Common myeloid progenitor, CD34-positive (primary cell): ENCODE measurements around the gene ZNF165.
A peak's percentile ranks its signal among the peaks of the same experiment; 100 is the strongest.

Experiments
- CTCF ChIA-PET: fragments of 350-600 bp; sonication (Branson Sonifier 250); formaldehyde crosslinking; loops from one replicate; lab custom pipeline; 2021; ENCODE audit warnings: antibody characterized with exemption; lab: Charles Lee
- POLR2A ChIA-PET: fragments of 350-600 bp; sonication (Branson Sonifier 250); formaldehyde crosslinking; loops from one replicate; lab custom pipeline; 2021; ENCODE audit warnings: antibody characterized with exemption; lab: Charles Lee
- DNase-seq, 3 donors: peaks; one replicate each; pipeline versions ENCODE4 v3.0.0 to v3.0.0-alpha.2; 2013
- H3K27ac ChIP-seq, 2 experiments: 1 replicate in 1 of 2; 2 replicates in 1 of 2; pipeline ENCODE4 v1.7.0; 2013; ENCODE audit warnings: inconsistent platforms in 2 of 2, low read length in 2 of 2, mild to moderate bottlenecking in 2 of 2, low read depth in 1 of 2, moderate library complexity in 1 of 2; ENCODE audit not compliant: severe bottlenecking in 2 of 2, insufficient read depth in 1 of 2, poor library complexity in 1 of 2
- H3K27me3 ChIP-seq, 5 experiments: replicated peaks in 2 of 5; 1 replicate in 3 of 5; 2 replicates in 2 of 5; pipeline versions ENCODE4 v1.6.1 to v1.7.0; 2013; ENCODE audit warnings: low read length in 4 of 5, mild to moderate bottlenecking in 2 of 5, moderate library complexity in 2 of 5, inconsistent platforms in 1 of 5; ENCODE audit not compliant: insufficient read depth in 5 of 5, control insufficient read depth in 4 of 5
- H3K36me3 ChIP-seq, 4 experiments: 1 replicate in 2 of 4; 2 replicates in 2 of 4; pipeline versions ENCODE4 v1.6.1 to v1.7.0; 2013; ENCODE audit warnings: low read length in 3 of 4, control low read depth in 1 of 4, mild to moderate bottlenecking in 1 of 4; ENCODE audit not compliant: control insufficient read depth in 4 of 4, insufficient read depth in 4 of 4
- H3K4me1 ChIP-seq, 4 experiments: 1 replicate in 3 of 4; 2 replicates in 1 of 4; pipeline versions ENCODE4 v1.6.1 to v1.7.1; 2013; ENCODE audit warnings: low read length in 3 of 4, mild to moderate bottlenecking in 3 of 4, control low read depth in 1 of 4, inconsistent platforms in 1 of 4, moderate library complexity in 1 of 4; ENCODE audit not compliant: control insufficient read depth in 4 of 4, insufficient read depth in 4 of 4; ENCODE audit errors: control extremely low read depth in 1 of 4
- H3K4me3 ChIP-seq, 7 experiments: 1 replicate in 4 of 7; 2 replicates in 3 of 7; pipeline versions ENCODE4 v1.5.1 to v1.7.0; 2013; ENCODE audit warnings: mild to moderate bottlenecking in 7 of 7, low read length in 6 of 7, moderate library complexity in 6 of 7, inconsistent platforms in 2 of 7, low read depth in 2 of 7, control low read depth in 1 of 7; ENCODE audit not compliant: insufficient read depth in 4 of 7, control insufficient read depth in 1 of 7; ENCODE audit errors: extremely low read depth in 1 of 7
- H3K9me3 ChIP-seq, 5 experiments: 1 replicate in 4 of 5; 2 replicates in 1 of 5; pipeline versions ENCODE4 v1.6.1 to v1.7.1; 2013; ENCODE audit warnings: low read length in 4 of 5, mild to moderate bottlenecking in 2 of 5, inconsistent platforms in 1 of 5, low read depth in 1 of 5, moderate library complexity in 1 of 5; ENCODE audit not compliant: control insufficient read depth in 4 of 5, insufficient read depth in 2 of 5; ENCODE audit errors: control extremely low read depth in 1 of 5
- WGBS: methylation state at CpG from one replicate; pipeline ENCODE4 v1.1.5; 2013; ENCODE audit not compliant: insufficient coverage; 5-methylcytosine and 5-hydroxymethylcytosine counted together

ZNF165 gene

GRCh38 chr6:28125401-28125800 lies 45.0 kb downstream of the ZNF165 start:
- WGBS: 58% methylated on average over 3 of the region's 4 CpGs
- DNase-seq: peak in 2 of 3 donors; percentile 57 to 71
- CTCF ChIA-PET: interaction anchor here (0.9 to 1.6 kb wide), 7 partner anchors 9 to 231 kb away, joined by 3 to 9 read pairs (median 3); partner anchors contain the start of gene ZKSCAN8

GRCh38 chr6:28134015-28134414 lies 53.6 kb downstream of the ZNF165 start:
- H3K27ac ChIP-seq: no peak overlapping the region
- H3K27me3 ChIP-seq: no peaks in the 10 kb centered on the region
- DNase-seq: peak; percentile 69 to 76 (median 75)
- no peak overlapping the region for H3K4me3 ChIP-seq
- 81% methylated on average over 2 of the region's 3 CpGs for WGBS
- peaks cover 10 to 33% (median 22%) of the 10 kb centered on the region in 4 experiments for H3K4me1 ChIP-seq
- H3K9me3 ChIP-seq: no peaks in the 10 kb centered on the region
- ChIA-PET POLR2A (no interaction called here), CTCF (interaction anchor here (0.7 to 1.6 kb wide), 3 partner anchors 208 to 250 kb away, joined by 3 to 12 read pairs (median 3); no protein-coding TSS in a partner anchor)
- peaks cover 0 to 20% (median 19%) of the 10 kb centered on the region in 4 experiments for H3K36me3 ChIP-seq

More at GRCh38 chr6:28125401-28125800, 45.0 kb downstream of the ZNF165 start:
- peak overlapping the region in 4 of 7 experiments; percentile 82 to 97 (median 90) for H3K4me3 ChIP-seq
- peak overlapping the region in 1 of 2 experiments; percentile 88 for H3K27ac ChIP-seq
- no peaks in the 10 kb centered on the region for H3K27me3 ChIP-seq
- H3K9me3 ChIP-seq: no peaks in the 10 kb centered on the region
- peaks cover 3 to 23% (median 16%) of the 10 kb centered on the region in 4 experiments for H3K4me1 ChIP-seq
- POLR2A ChIA-PET: interaction anchor here (0.6 kb wide), 2 partner anchors 44 to 210 kb away, joined by 3 read pairs; partner anchors contain the start of gene ZSCAN31
- H3K36me3 ChIP-seq: peaks cover 8 to 44% (median 21%) of the 10 kb centered on the region in 4 experiments

- Histone ChIP-seq H3K4me1 (peaks cover 10 to 35% (median 22%) of the 10 kb centered on the region in 4 experiments), H3K36me3 (peaks cover 0 to 20% (median 12%) of the 10 kb centered on the region in 4 experiments), H3K9me3 (no peaks in the 10 kb centered on the region), H3K4me3 (no peak overlapping the region), H3K27ac (no peak overlapping the region), H3K27me3 (no peaks in the 10 kb centered on the region)
- ChIA-PET CTCF (interaction anchor here (0.7 to 1.6 kb wide), 2 partner anchors 208 to 250 kb away, joined by 3 read pairs; no protein-coding TSS in a partner anchor), POLR2A (no interaction called here)
- peak in 1 of 3 donors; percentile 47 for DNase-seq
- WGBS: no CpG with 5 or more reads among the region's 1 CpG
Measured at GRCh38 chr6:28134716-28135115, 54.3 kb downstream of the ZNF165 start.

- peak in 1 of 3 donors; percentile 13 for DNase-seq
- 4% methylated on average over 2 of the region's 3 CpGs for WGBS
- Histone ChIP-seq H3K27ac (peak overlapping the region in 1 of 2 experiments; percentile 97), H3K36me3 (peaks cover 0 to 20% (median 7%) of the 10 kb centered on the region in 4 experiments), H3K9me3 (no peaks in the 10 kb centered on the region), H3K27me3 (no peaks in the 10 kb centered on the region), H3K4me3 (peak overlapping the region in 4 of 7 experiments; percentile 80 to 89 (median 82)), H3K4me1 (peaks cover 10 to 41% (median 24%) of the 10 kb centered on the region in 4 experiments)
- ChIA-PET CTCF (no interaction called here), POLR2A (interaction anchor here (0.6 kb wide), 1 partner anchor 11 kb away, joined by 3 read pairs; the partner anchor contains the start of gene ZSCAN16)
Measured at GRCh38 chr6:28135393-28135792, 55.0 kb downstream of the ZNF165 start.

- peak overlapping the region; percentile 67 to 94 (median 82) for H3K4me3 ChIP-seq
- no peaks in the 10 kb centered on the region for H3K27me3 ChIP-seq
- H3K9me3 ChIP-seq: no peaks in the 10 kb centered on the region
- POLR2A ChIA-PET: interaction anchor here (0.6 to 1.1 kb wide), 4 partner anchors 32 to 1651 kb away, joined by 3 to 5 read pairs (median 3); no protein-coding TSS in a partner anchor
- H3K4me1 ChIP-seq: peaks cover 10 to 48% (median 27%) of the 10 kb centered on the region in 4 experiments
- DNase-seq: peak; percentile 80 to 90 (median 82)
- H3K27ac ChIP-seq: peak overlapping the region; percentile 95 to 97
- WGBS: 0% methylated on average over 49 of the region's 58 CpGs
- peaks cover 0 to 12% (median 4%) of the 10 kb centered on the region in 4 experiments for H3K36me3 ChIP-seq
- CTCF ChIA-PET: interaction anchor here (0.9 to 1.2 kb wide), 2 partner anchors 11 to 219 kb away, joined by 3 to 5 read pairs; no protein-coding TSS in a partner anchor
Measured at GRCh38 chr6:28136585-28137504, 56.5 kb downstream of the ZNF165 start.

- Histone ChIP-seq H3K27ac (peak overlapping the region; percentile 95 to 97), H3K4me1 (peaks cover 10 to 51% (median 29%) of the 10 kb centered on the region in 4 experiments), H3K4me3 (peak overlapping the region; percentile 67 to 94 (median 82)), H3K9me3 (no peaks in the 10 kb centered on the region), H3K36me3 (peaks cover 0 to 12% (median 3%) of the 10 kb centered on the region in 4 experiments), H3K27me3 (no peaks in the 10 kb centered on the region)
- 0% methylated on average over 3 of the region's 6 CpGs for WGBS
- POLR2A ChIA-PET: interaction anchor here (1.0 to 1.1 kb wide), 2 partner anchors 33 to 77 kb away, joined by 3 read pairs; no protein-coding TSS in a partner anchor
- CTCF ChIA-PET: no interaction called here
- DNase-seq: peak; percentile 62 to 90 (median 89)
Measured at GRCh38 chr6:28137505-28137981, 57.2 kb downstream of the ZNF165 start.
